Stimulated activated CD4-positive, alpha-beta T cell treated with anti-CD3 and anti-CD28 coated beads, Interleukin-15, amount 100 ng/mL, for 1 hour (primary cell): ENCODE measurements around the gene BCL2A1.
"Not testable (repeated sequence)": the region's sequence is repeated elsewhere in the genome, so short reads cannot be mapped to it uniquely, and the experiment has no call there.

Experiments used
- DNase-seq, 2 donors: peaks; one replicate each; pipeline ENCODE4 v3.0.0-alpha.2; 2020; ENCODE audit warnings: low read depth in 1 of 2, low spot score in 1 of 2

Gene BCL2A1

GRCh38 chr15:79926116-79926515 lies 44.9 kb downstream of the BCL2A1 start:
- DNase-seq, result not testable (repeated sequence)

DNA sequence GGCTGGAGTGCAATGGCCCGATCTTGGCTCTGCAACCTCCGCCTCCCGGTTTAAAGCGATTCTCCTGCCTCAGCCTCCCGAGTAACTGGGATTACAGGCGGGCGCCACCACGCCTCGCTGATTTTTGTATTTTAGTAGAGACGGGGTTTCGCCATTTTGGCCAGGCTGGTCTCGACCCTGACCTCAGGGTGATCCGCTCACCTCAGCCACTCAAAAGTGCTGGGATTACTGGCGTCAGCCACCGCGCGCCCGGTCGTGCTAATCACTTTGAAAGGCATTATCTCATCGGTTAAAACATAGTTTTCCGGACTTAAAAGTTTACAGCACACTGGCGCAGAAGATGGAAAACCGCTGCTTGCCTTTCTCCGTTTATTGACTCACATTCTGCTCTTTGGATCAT lies 46.6 kb downstream of the BCL2A1 start:
- no peak for DNase-seq

DNA sequence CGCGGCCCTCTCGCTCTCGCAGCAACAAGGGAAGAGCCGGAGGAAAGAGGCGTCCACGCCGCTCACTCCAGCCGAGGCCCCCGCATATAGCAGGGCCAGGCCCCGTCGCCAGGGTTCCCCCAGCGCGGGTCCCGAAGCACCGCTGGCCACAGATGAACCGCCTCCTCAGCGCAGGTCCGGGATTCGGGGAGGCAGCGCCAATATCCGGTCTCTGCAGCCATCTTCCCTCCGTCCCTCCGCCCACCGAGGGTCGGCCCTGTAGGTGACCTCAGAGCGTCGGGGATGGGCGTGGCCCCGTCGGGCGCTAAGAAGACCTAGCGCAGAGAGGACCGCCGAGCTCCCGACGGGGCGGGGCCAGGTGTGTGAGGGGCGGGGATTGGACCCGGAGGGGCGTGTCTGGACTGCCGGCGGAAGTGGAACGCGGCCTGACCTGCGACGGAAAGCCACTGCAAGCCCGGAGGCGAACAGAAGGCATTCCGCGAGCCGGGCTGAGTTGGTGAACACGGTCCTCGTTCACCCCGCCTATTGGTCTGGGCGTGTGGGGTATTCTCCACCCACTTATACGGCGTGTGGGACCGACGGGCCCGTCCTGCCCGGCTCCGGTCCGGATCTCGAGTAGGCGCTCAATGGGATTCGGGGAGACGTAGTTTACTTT lies 47.4 kb downstream of the BCL2A1 start:
- DNase-seq, result peak; percentile 99

GRCh38 chr15:79923079-79923514 lies 47.9 kb downstream of the BCL2A1 start:
- peak; percentile 32 to 59 for DNase-seq

DNA sequence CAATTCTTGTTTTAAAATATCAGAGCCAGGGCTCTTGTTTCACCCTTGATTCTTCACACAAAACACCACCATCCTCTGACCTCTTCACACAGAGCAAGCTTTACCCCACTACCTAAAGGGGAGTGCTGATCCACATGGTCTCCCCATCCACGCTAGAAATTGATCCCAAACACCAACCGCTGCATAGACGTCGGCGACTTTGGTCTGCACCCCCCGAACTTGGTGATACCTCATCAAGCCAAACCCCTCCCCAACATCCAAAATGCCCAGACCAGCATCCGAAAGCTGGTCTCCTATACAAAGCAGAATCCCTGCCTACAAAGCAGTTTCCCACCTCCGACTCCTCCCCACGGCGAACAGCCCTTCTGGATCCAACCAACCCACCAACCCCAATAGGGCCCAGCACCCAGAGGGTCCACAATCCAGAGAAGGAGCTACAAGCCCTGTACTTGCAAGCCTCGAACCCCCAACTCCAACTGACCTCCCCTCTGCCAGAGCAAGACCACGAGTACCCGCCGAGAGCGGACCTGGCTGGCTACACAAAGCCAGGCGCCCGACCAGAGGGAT lies 48.4 kb downstream of the BCL2A1 start:
- DNase-seq, result no peak

DNA sequence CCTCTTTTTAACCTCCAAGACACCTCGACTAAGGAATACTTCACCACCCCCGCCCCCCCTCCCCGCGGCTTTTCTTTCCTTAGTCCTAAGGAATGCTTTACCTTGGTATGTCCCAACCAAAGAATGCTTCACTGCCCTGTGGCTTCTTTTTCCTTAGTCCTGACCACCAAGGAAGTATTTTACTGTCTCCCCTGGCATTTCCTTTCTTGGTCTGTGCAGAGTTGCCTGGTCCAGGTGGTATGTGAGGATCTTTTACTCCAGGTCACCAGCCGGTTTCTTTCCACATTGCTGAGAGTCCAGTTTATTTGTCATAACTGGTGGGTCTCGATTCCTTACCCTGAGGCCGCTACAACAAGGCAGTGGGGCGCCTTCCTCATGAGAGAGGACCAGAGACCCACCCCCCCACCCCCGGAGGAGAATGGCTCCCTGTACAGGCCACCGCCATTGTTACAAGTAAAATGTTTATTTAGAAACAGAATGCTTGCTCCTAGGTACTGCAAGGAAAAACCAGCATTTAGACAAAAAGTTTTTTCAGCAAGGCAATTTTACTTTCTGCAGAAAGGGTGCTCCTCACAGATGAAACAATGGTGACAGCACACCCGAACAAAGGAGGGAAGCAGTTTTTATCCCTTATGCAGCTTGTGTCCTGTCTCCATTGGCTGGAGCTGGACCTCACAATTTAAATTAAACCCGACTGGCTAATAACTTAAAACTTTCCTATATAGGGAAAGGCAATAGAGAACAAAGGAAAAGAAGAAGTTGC lies 51.1 kb downstream of the BCL2A1 start:
- no peak for DNase-seq

- DNase-seq, result no peak
Measured at GRCh38 chr15:79919090-79919748, 51.8 kb downstream of the BCL2A1 start.

GRCh38 chr15:79918278-79918677 lies 52.7 kb downstream of the BCL2A1 start:
- DNase-seq, result no peak

- DNase-seq, result no peak
Measured at GRCh38 chr15:79916502-79917132, 54.4 kb downstream of the BCL2A1 start.

DNA sequence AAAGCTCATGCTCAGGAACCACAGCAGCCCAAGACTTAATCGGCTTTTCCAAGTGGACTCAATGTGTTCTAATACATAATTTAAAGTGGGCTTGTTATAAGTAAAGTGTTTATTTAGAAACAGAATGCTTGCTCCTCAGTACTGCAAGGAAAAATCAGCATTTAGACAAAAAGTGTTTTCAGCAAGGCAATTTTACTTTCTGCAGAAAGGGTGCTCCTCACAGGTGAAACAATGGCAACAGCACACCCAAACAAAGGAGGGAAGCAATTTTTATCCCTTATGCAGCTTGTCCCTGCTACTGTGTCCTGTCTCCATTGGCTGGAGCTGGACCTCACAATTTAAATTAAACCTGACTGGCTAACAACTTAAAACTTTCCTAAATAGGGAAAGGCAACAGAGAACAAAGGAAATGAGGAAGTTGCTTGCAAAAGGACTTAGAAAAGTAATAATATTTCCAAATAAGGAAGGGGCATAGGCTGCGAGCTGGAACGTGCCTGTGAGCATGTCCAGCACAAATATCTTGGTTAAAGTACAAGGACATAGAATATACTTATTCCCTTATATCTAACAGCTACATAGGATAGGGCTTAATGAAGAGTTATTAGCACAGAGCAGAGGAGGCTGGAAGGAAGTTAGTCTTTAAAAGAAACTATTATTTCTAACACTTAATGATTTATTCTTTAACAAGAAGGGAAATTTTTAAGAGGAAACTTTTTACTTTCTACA lies 55.1 kb downstream of the BCL2A1 start:
- not testable (repeated sequence) for DNase-seq

DNA sequence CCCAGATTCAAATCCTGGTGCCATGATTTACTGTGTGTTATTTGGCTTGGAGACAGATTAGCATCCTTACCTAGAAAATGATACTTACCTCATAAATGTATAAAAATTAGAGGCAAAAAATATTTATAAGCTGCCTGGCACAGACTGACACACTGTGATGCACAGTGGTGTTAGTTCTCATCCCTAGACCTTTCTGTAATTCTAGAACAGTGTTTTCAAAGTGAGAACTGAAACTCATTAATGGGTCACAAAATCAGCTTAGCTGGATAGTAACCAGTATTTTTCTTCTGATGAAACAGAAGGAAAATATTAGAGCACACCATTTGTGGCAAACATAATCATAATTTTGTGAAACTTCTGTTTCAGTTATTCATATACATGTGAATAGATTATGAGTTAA lies 56.3 kb downstream of the BCL2A1 start:
- no peak for DNase-seq
